Astrocyte (in vitro differentiated cells and primary cell): ENCODE results near the gene AGPAT3. TPM values are rescaled to one million over a fixed set of nuclear protein-coding genes. Genes with fewer than 3 reads are reported as not detected.

Experiments used
- DNase-seq: peaks from one replicate; pipeline ENCODE4 v3.0.0-alpha.2; 2010; ENCODE audit warnings: low read depth
- FAIRE-seq: peaks from 2 replicates; lab custom pipeline; 2011; peaks lifted over from hg19 to GRCh38; lab: Jason Lieb, UNC
- H2AFZ ChIP-seq: 2 replicates; pipeline ENCODE4 v1.6.0; 2012; ENCODE audit warnings: low read depth, low read length, inconsistent platforms
- H3K27ac ChIP-seq: 2 replicates; pipeline ENCODE4 v1.5.1; 2011; ENCODE audit warnings: low read depth, low read length, inconsistent platforms
- H3K27me3 ChIP-seq: 2 replicates; pipeline ENCODE4 v1.6.0; 2011; ENCODE audit warnings: low read length, inconsistent platforms; ENCODE audit not compliant: insufficient read depth
- H3K36me3 ChIP-seq: 2 replicates; pipeline ENCODE4 v1.5.1; 2011; ENCODE audit warnings: low read length, inconsistent platforms; ENCODE audit not compliant: insufficient read depth
- H3K4me1 ChIP-seq: 2 replicates; pipeline ENCODE4 v1.5.1; 2011; ENCODE audit warnings: low read length, inconsistent platforms; ENCODE audit not compliant: insufficient read depth
- H3K4me2 ChIP-seq: 2 replicates; pipeline ENCODE4 v1.6.0; 2012; ENCODE audit warnings: low read length, inconsistent platforms
- H3K4me3 ChIP-seq: 2 replicates; pipeline ENCODE4 v1.5.1; 2011; ENCODE audit warnings: low read depth, mild to moderate bottlenecking, low read length, inconsistent platforms; ENCODE audit not compliant: insufficient read depth
- H3K79me2 ChIP-seq: 2 replicates; pipeline ENCODE4 v1.6.0; 2012; ENCODE audit warnings: mild to moderate bottlenecking, low read length, inconsistent platforms; ENCODE audit not compliant: insufficient read depth
- H3K9ac ChIP-seq: 2 replicates; pipeline ENCODE4 v1.6.0; 2012; ENCODE audit warnings: mild to moderate bottlenecking, low read length, inconsistent platforms
- H3K9me3 ChIP-seq: 2 replicates; pipeline ENCODE4 v1.5.1; 2012; ENCODE audit warnings: low read depth, mild to moderate bottlenecking, low read length, inconsistent platforms; ENCODE audit not compliant: insufficient read depth
- H4K20me1 ChIP-seq: 2 replicates; pipeline ENCODE4 v1.6.0; 2012; ENCODE audit warnings: low read length, inconsistent platforms; ENCODE audit not compliant: insufficient read depth
- H3K27ac Mint-ChIP-seq: one replicate; pipeline ENCODE4 v1.8.0; 2021; ENCODE audit warnings: mild to moderate bottlenecking, mixed read lengths; ENCODE audit not compliant: unreplicated experiment
- H3K27me3 Mint-ChIP-seq: one replicate; pipeline ENCODE4 v1.8.0; 2021; ENCODE audit warnings: low read depth, mixed read lengths; ENCODE audit not compliant: unreplicated experiment
- H3K36me3 Mint-ChIP-seq: one replicate; pipeline ENCODE4 v1.8.0; 2021; ENCODE audit warnings: low read depth, mixed read lengths; ENCODE audit not compliant: unreplicated experiment
- H3K4me1 Mint-ChIP-seq: one replicate; pipeline ENCODE4 v1.8.0; 2021; ENCODE audit warnings: low read depth, mixed read lengths; ENCODE audit not compliant: unreplicated experiment
- H3K4me3 Mint-ChIP-seq: one replicate; pipeline ENCODE4 v1.8.0; 2021; ENCODE audit warnings: mild to moderate bottlenecking, moderate library complexity, mixed read lengths; ENCODE audit not compliant: unreplicated experiment
- H3K9me3 Mint-ChIP-seq: one replicate; pipeline ENCODE4 v1.8.0; 2021; ENCODE audit warnings: mild to moderate bottlenecking, mixed read lengths; ENCODE audit not compliant: unreplicated experiment
- CTCF ChIP-seq: IDR thresholded peaks from 2 replicates; pipeline ENCODE4 v1.5.1; 2011; ENCODE audit warnings: low read depth, mild to moderate bottlenecking, inconsistent platforms, low read length, moderate library complexity; ENCODE audit not compliant: insufficient read depth
- EZH2 ChIP-seq: IDR thresholded peaks from 2 replicates; pipeline ENCODE4 v1.6.1; 2012; ENCODE audit warnings: mild to moderate bottlenecking, low read length, inconsistent platforms; ENCODE audit not compliant: insufficient read depth
- total RNA-seq: library from RNA; stranded (reverse); gene quantifications from 2 replicates; pipeline ENCODE4 v1.2.1, GENCODE V29; 2021

The AGPAT3 gene
- total RNA-seq, 1 donor from 2014 or later, result 34.7 TPM

DNA sequence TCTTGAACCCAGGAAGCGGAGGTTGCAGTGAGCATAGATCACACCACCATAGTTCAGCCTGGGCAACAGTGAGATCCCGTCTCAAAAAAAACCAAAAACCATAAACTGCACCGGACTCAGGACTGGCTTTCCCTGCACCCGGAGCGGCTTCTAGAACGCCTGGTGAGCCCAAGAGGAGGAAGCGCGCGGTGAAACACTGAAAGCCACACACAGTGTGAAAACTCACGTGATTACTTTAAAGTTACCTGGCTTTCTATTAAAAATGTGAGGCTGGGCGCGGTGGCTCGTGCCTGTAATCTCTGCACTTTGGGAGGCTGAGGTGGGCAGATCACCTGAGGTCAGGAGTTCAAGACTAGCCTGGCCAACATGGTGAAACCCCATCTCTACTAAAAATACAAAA, 140.0 kb downstream of the AGPAT3 start:
- Histone ChIP-seq H3K27ac (no peak overlapping the region), H3K4me3 (no peak overlapping the region)
- peak overlapping the region; percentile 91 for H3K27ac Mint-ChIP-seq

DNA sequence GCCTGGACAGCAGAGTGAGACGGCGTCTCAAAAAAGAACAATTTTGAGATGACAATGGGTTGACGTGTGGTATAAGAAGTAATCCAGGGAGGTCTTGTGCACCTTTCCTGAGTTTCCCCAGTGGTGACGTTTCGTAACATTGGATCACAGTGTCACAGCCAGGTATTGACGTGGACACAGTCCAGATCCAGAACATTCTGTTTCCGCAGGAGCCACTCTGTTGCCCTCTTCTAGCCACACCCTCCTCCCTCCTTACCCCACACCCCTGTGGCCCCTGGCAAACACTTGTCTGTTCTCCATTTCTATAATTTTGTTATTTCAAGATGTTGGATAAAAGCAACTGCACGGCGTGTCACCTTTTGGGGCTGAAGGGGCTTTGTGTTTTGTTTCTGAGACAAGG, 140.6 kb downstream of the AGPAT3 start:
- no peaks in the 10 kb centered on the region for H3K79me2 ChIP-seq
- peak overlapping the region; percentile 76 for H3K4me2 ChIP-seq
- no peak for FAIRE-seq
- H3K27ac ChIP-seq, result peak overlapping the region; percentile 88
- TF ChIP-seq CTCF, result no peak
- TF ChIP-seq EZH2, result no peak
- DNase-seq, result no peak
- no peaks in the 10 kb centered on the region for H4K20me1 ChIP-seq
- Mint-ChIP-seq H3K4me3 (peak overlapping the region; percentile 14), H3K4me1 (peaks cover 29% of the 10 kb centered on the region), H3K36me3 (no peaks in the 10 kb centered on the region), H3K27ac (peak overlapping the region; percentile 91), H3K27me3 (peaks cover 4% of the 10 kb centered on the region), H3K9me3 (no peaks in the 10 kb centered on the region)
- no peaks in the 10 kb centered on the region for H3K27me3 ChIP-seq
- H2AFZ ChIP-seq, result no peak overlapping the region
- H3K4me1 ChIP-seq, result peaks cover 23% of the 10 kb centered on the region
- H3K36me3 ChIP-seq, result no peaks in the 10 kb centered on the region
- H3K9me3 ChIP-seq, result no peaks in the 10 kb centered on the region
- H3K9ac ChIP-seq, result peak overlapping the region; percentile 53
- H3K4me3 ChIP-seq, result no peak overlapping the region

More for the DNA sequence above, 140.0 kb downstream of the AGPAT3 start:
- no peaks in the 10 kb centered on the region for H3K27me3 ChIP-seq
- DNase-seq, result no peak
- H3K4me2 ChIP-seq, result no peak overlapping the region
- no peak overlapping the region for H3K9ac ChIP-seq
- no peak for FAIRE-seq
- Mint-ChIP-seq H3K9me3 (no peaks in the 10 kb centered on the region), H3K4me3 (no peak overlapping the region), H3K27me3 (peaks cover 4% of the 10 kb centered on the region), H3K4me1 (peaks cover 23% of the 10 kb centered on the region), H3K36me3 (no peaks in the 10 kb centered on the region)
- no peak overlapping the region for H2AFZ ChIP-seq
- H4K20me1 ChIP-seq, result no peaks in the 10 kb centered on the region
- no peak for TF ChIP-seq EZH2
- TF ChIP-seq CTCF, result no peak
- no peaks in the 10 kb centered on the region for H3K9me3 ChIP-seq
- H3K79me2 ChIP-seq, result no peaks in the 10 kb centered on the region
- H3K4me1 ChIP-seq, result peaks cover 21% of the 10 kb centered on the region
- no peaks in the 10 kb centered on the region for H3K36me3 ChIP-seq

GRCh38 chr21:44006017-44006619, 141.1 kb downstream of the AGPAT3 start:
- H3K27me3 Mint-ChIP-seq, result peaks cover 3% of the 10 kb centered on the region
- peaks cover 27% of the 10 kb centered on the region for H3K4me1 ChIP-seq
- H3K4me3 ChIP-seq, result no peak overlapping the region
- peak; percentile 49 for FAIRE-seq
- peak overlapping the region; percentile 31 for H3K4me3 Mint-ChIP-seq
- no peak overlapping the region for H2AFZ ChIP-seq
- peak overlapping the region; percentile 88 for H3K27ac ChIP-seq
- peaks cover 31% of the 10 kb centered on the region for H3K4me1 Mint-ChIP-seq
- H3K36me3 ChIP-seq, result no peaks in the 10 kb centered on the region
- TF ChIP-seq CTCF, result no peak
- no peak for TF ChIP-seq EZH2
- H3K79me2 ChIP-seq, result peaks cover 3% of the 10 kb centered on the region
- H3K9me3 ChIP-seq, result no peaks in the 10 kb centered on the region
- no peaks in the 10 kb centered on the region for H3K9me3 Mint-ChIP-seq
- H3K27me3 ChIP-seq, result no peaks in the 10 kb centered on the region
- peak; percentile 96 for DNase-seq
- peak overlapping the region; percentile 91 for H3K27ac Mint-ChIP-seq
- peak overlapping the region; percentile 53 for H3K9ac ChIP-seq
- H3K36me3 Mint-ChIP-seq, result no peaks in the 10 kb centered on the region
- no peaks in the 10 kb centered on the region for H4K20me1 ChIP-seq
- peak overlapping the region; percentile 76 for H3K4me2 ChIP-seq
